Measurements from ENCODE around the gene ABCF1.
A peak's percentile ranks its signal among the peaks of the same experiment; 100 is the strongest.
"Not testable (repeated sequence)": the region's sequence is repeated elsewhere in the genome, so short reads cannot be mapped to it uniquely, and the experiment has no call there.

ABCF1 gene

GRCh38 chr6:30592287-30592686 lies 21.0 kb downstream of the ABCF1 start:
- no peak for DNase-seq (ENCODE audit: low read depth)
- TF ChIP-seq, protein P1, sequence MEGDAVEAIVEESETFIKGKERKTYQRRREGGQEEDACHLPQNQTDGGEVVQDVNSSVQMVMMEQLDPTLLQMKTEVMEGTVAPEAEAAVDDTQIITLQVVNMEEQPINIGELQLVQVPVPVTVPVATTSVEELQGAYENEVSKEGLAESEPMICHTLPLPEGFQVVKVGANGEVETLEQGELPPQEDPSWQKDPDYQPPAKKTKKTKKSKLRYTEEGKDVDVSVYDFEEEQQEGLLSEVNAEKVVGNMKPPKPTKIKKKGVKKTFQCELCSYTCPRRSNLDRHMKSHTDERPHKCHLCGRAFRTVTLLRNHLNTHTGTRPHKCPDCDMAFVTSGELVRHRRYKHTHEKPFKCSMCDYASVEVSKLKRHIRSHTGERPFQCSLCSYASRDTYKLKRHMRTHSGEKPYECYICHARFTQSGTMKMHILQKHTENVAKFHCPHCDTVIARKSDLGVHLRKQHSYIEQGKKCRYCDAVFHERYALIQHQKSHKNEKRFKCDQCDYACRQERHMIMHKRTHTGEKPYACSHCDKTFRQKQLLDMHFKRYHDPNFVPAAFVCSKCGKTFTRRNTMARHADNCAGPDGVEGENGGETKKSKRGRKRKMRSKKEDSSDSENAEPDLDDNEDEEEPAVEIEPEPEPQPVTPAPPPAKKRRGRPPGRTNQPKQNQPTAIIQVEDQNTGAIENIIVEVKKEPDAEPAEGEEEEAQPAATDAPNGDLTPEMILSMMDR (conservative IDR thresholded peaks at IDR 0.05; ENCODE audit: low read depth, low read length): no peak

DNA sequence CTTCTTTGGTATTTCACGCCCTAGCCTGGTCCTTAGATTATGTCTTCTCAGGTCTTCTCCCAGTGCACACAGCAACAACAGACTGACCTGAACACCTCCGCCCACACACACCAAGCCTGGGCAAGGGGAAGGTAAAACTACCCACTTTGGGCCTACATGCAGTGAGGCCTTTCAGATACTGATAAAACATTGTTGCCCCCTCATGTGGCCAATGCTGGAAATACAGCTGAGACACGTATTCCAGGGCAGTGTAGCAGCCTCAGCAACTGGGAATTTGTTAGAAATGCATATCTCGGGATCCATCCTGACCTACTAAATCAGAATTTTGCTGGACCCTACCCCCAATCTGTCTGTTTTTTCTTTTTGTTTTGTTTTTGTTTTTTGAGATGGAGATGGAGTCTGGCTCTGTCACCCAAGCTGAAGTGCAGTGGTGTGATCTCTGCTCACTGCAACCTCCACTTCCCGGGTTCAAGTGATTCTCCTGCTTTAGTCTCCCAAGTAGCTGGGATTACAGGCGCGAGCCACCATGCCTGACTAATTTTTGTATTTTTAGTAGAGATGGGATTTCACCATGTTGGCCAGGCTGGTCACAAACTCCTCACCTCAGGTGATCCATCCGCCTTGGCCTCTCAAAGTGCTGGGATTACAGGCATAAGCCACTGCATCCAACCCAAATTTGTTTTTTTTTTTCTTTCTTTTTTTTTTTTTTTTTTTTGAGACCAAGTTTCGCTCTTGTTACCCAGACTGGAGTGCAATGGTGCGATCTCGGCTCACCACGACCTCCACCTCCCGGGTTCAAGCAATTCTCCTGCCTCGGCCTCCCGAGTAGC lies 26.3 kb downstream of the ABCF1 start:
- DNase-seq (ENCODE audit: low read depth): peak; percentile 90
- TF ChIP-seq, protein P1 (conservative IDR thresholded peaks at IDR 0.05; ENCODE audit: low read depth, low read length): peak; percentile 82
- not testable (repeated sequence) for H3K4me3 ChIP-seq (ENCODE audit: low read depth, low read length)

More at GRCh38 chr6:30592287-30592686, 21.0 kb downstream of the ABCF1 start:
- no peak overlapping the region for H3K4me3 ChIP-seq (ENCODE audit: low read depth, low read length)

GRCh38 chr6:30598912-30599624 lies 27.8 kb downstream of the ABCF1 start:
- no peak overlapping the region for H3K4me3 ChIP-seq (ENCODE audit: low read depth, low read length)
- DNase-seq (ENCODE audit: low read depth): no peak
- TF ChIP-seq, protein P1 (conservative IDR thresholded peaks at IDR 0.05; ENCODE audit: low read depth, low read length): no peak

DNA sequence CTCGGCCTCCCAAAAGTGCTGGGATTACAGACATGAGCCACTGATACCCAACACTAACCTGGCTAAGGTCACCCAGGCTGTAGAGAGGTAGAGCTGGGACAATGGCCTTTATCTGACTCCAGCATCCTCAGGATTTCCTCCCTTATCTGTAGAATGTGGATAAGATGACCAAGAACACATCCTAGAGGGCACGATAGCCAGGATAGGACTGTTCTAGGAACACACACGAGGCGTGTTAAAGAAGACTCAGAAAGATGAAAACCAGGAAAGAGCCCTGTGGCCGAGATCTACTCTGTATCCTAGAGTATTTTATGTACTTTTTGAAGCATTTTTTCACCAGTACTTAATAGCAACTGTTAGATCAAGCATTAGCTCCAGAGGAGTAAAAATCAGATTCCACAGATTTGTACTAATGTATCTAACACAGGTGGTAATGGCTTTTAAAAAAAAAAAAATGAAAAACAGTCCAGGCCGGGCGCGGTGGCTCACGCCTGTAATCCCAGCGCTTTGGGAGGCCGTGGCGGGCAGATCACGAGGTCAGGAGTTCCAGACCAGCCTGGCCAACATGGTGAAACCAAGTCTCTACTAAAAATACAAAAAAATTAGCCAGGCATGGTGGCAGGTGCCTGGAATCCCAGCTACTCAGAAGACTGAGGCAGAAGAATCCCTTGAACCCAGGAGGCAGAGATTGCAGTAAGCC lies 28.5 kb downstream of the ABCF1 start:
- H3K4me3 ChIP-seq (ENCODE audit: low read depth, low read length): no peak overlapping the region
- DNase-seq (ENCODE audit: low read depth): no peak
- TF ChIP-seq, protein P1 (conservative IDR thresholded peaks at IDR 0.05; ENCODE audit: low read depth, low read length): no peak

DNA sequence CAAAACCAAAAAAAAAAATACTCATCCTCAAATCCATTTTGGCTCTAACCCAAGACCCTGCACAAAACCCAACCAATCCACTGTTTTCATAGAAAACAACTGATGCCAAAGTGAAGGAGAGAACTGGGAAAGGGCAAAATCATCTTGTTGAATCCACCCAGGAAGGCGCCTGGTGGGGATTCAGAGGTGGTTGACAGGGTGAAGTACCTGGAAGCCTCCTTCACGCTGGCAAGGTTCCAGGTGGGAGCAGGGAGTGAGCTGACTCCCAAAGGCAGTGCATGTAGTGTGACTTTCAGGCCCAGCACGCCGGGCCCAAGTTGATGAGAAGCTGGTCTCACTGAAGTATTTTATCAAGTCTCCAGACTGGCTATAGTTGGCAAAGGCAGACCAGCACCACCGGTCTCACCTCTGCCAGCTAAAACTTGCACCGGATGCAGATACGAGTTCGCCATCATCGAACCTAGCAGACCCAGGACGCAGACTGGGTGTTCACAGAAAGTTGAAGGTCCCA lies 29.3 kb downstream of the ABCF1 start:
- peak; percentile 12 for DNase-seq (ENCODE audit: low read depth)
- TF ChIP-seq, protein P1 (conservative IDR thresholded peaks at IDR 0.05; ENCODE audit: low read depth, low read length): no peak
- no peak overlapping the region for H3K4me3 ChIP-seq (ENCODE audit: low read depth, low read length)

- no peak for DNase-seq (ENCODE audit: low read depth)
- TF ChIP-seq, protein P1 (conservative IDR thresholded peaks at IDR 0.05; ENCODE audit: low read depth, low read length): no peak
- no peak overlapping the region for H3K4me3 ChIP-seq (ENCODE audit: low read depth, low read length)
Observed at GRCh38 chr6:30601436-30601814, 30.2 kb downstream of the ABCF1 start.
